22Rv1 (cell line): ENCODE measurements around the gene HNRNPA1.

Source experiments
- H3K27ac ChIP-seq: fragments of 450-650 bp; 2 replicates; pipeline ENCODE4 v1.5.1; 2017
- ZFX ChIP-seq: fragments of 450-650 bp; IDR thresholded peaks from 2 replicates; pipeline ENCODE4 v1.6.1; 2017; ENCODE audit warnings: antibody characterized with exemption, borderline replicate concordance
- TF ChIP-seq, protein P1 (sequence below): fragments of 450-650 bp; IDR thresholded peaks from 2 replicates; pipeline ENCODE4 v1.5.1; 2017; ENCODE audit warnings: mild to moderate bottlenecking

HNRNPA1 gene

DNA sequence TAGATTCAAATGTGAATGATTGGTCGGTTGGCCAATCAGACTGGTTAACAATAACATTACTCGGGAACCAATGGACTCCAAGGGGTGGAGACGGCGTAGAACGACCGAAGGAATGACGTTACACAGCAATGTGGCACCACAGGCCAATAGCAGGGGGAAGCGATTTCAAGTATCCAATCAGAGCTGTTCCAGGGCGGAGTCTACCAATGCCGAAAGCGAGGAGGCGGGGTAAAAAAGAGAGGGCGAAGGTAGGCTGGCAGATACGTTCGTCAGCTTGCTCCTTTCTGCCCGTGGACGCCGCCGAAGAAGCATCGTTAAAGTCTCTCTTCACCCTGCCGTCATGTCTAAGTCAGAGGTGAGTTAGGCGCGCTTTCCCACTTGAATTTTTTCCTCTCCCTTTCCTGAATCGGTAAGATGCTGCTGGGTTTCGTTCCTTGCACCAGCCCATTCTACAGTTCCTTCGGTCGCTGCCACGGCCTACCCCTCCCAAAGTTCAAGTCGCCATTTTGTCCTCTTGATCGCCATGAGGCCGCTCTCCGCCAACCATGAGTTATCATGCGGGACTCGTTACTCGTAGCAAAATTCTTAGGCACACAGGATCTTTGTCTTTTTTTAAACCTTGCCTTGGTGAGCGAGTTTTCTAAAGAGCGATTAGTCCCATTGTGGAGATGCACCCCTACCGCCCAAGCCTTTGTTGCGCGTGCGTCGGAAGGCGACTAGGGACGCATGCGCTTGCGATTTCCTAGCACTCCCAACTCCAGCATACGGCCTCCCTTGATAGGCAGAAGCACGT, at the start of gene HNRNPA1:
Gene HNRNPA1, plus strand, starts transcription at position 259 of the 793 bp plus-strand sequence. Its CDS starts 82 bp downstream, at position 341.
- TF ChIP-seq, protein P1, sequence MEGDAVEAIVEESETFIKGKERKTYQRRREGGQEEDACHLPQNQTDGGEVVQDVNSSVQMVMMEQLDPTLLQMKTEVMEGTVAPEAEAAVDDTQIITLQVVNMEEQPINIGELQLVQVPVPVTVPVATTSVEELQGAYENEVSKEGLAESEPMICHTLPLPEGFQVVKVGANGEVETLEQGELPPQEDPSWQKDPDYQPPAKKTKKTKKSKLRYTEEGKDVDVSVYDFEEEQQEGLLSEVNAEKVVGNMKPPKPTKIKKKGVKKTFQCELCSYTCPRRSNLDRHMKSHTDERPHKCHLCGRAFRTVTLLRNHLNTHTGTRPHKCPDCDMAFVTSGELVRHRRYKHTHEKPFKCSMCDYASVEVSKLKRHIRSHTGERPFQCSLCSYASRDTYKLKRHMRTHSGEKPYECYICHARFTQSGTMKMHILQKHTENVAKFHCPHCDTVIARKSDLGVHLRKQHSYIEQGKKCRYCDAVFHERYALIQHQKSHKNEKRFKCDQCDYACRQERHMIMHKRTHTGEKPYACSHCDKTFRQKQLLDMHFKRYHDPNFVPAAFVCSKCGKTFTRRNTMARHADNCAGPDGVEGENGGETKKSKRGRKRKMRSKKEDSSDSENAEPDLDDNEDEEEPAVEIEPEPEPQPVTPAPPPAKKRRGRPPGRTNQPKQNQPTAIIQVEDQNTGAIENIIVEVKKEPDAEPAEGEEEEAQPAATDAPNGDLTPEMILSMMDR: no peak
- TF ChIP-seq ZFX: no peak
- H3K27ac ChIP-seq: peak within 1 kb of the TSS; percentile 95

DNA sequence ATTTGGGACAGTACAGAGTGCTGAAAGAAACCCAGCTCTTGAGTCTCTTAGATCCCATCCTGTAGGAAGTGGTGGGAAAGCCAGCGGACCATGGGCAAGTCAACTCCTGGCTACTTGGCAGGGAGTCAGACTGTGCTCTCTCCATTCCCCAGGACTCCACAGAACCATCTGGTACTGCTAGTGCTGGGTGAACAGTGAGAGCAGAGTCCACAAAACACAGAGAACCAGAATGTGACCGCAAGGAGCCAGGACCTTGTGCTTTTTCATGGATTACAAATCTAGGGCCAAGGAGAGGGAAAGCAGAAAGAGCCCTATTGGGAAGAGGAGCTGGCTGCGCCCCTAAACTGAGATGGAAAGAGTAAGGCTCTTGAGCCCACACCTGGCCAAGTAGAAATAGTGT, 49.3 kb upstream of the HNRNPA1 start:
- peak overlapping the region; percentile 38; the same call in 1 of the 2 replicates for H3K27ac ChIP-seq

DNA sequence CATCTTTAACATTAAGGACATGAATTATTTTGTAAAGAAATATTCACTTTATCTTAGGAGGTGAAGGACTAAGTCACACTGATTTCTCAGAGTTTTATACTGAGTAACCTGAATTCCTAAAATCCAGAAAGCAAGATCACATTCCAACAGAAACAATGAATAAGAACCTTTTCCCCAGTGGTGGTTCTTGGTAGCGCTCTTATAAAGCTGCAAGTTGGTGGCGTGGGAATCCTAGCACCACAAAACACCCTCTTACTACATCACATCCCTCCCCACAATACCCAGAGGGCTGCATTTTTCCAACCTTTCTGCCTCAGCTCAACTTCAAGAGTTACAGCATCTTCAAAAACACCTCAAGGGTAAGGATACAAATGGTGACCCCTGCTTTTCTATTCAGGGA, 47.7 kb upstream of the HNRNPA1 start:
- H3K27ac ChIP-seq: no peak overlapping the region
- TF ChIP-seq, protein P1: no peak
- no peak for TF ChIP-seq ZFX

DNA sequence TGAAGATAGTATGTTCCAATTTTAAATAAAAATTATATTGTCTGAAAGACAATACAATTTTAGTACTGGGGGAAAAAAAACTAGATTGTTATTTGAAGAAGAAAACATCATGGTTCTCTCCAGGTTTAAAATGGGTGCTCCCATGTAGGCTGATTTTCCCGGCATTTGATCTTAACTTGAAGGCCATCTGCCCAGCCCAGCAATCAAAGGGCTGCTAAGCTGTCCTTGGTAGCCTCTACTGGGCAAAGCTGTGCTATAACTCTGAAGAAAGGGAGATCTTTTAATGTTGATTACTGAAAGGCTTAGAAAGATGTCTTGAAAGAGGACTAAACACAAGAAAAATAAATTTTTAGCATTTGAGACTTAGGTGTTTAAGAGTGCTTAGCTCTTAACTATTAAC, 42.0 kb upstream of the HNRNPA1 start:
- no peak overlapping the region for H3K27ac ChIP-seq
- TF ChIP-seq, protein P1: no peak
- TF ChIP-seq ZFX: no peak

DNA sequence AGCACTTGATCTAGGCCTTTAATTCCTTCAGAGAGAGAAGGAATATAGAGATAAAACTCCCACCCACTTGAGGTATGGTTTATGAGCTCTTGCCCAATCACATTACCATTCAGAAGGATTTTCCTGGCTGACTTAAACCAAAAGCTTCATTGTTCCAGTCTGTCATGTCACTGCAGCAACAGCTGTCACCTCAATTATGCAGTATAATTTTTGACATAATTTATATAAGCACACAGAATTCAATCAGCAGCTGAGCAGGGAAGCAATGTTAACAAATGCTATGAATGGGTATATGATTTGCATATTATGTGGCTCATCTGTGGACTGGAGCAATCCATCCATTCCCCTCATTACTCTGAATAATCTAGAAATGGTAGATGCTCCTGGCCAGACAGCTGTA, 40.9 kb upstream of the HNRNPA1 start:
- TF ChIP-seq, protein P1: no peak
- TF ChIP-seq ZFX: no peak
- H3K27ac ChIP-seq: no peak overlapping the region

DNA sequence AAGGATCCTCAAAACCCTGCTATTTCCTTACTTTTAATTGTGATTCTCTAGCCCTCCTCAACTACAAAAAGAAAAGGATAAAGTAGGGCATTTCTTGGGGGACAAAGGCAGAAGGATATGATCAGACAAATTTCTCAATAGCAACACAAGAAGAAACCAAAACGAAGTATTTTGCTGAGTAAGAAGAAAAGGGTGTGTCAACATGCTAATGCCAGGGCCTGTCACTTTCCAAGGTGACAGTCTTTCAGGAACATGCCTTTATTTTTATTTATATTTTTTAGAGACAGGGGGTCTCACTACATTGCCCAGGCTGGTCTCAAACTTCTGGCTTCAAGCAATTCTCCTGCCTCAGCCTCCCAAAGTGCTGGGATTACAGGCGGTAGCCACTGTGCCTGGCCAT, 40.4 kb upstream of the HNRNPA1 start:
- H3K27ac ChIP-seq: no peak overlapping the region
- TF ChIP-seq, protein P1: no peak
- no peak for TF ChIP-seq ZFX

DNA sequence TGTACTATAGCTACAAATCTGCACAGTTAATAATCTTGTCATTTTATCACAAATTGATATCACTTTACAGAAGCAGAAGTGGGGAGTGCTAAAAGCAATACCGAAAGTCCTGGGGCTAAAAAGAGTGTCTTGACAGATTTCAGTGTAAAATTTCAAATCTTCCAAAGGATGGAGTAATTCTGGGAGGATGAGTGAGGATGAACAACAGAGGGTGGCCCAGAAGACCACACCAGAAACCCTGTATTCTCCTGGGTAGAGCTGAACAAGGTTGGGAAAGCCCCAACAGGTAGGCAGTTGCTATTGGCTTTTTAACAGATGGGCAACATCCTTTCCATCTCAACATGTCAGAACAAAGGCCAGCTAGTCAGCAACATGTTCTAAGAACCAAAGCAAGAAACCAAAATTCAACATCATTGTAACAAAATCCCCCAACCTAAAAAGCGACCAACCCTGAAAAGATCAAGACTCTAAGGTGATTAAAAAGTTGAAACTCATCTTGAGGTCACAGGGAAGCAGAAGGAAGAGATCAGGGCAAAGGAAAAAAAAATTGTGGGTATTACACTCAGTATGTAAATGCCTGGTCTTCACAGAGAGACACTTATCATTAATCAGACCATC, 39.4 kb upstream of the HNRNPA1 start:
- no peak overlapping the region; the same call in 1 of the 2 replicates for H3K27ac ChIP-seq

More for the DNA sequence above, 39.4 kb upstream of the HNRNPA1 start:
- TF ChIP-seq, protein P1: no peak
- no peak for TF ChIP-seq ZFX
